AG04450 (cell line): ENCODE results near the gene MAP3K15. TPM values are rescaled to one million over a fixed set of nuclear protein-coding genes. Genes with fewer than 3 reads are reported as not detected.
"Not testable (repeated sequence)": the region's sequence is repeated elsewhere in the genome, so short reads cannot be mapped to it uniquely, and the experiment has no call there.

ENCODE experiments used
- CTCF ChIA-PET: fragments of 300-600, 350-600 bp; formaldehyde crosslinking; extraction: SDS; loops from one replicate; lab custom pipeline; 2022; ENCODE audit warnings: antibody characterized with exemption, inconsistent platforms; lab: Charles Lee
- POLR2A ChIA-PET: fragments of 350-600 bp; formaldehyde crosslinking; extraction: SDS; loops from one replicate; lab custom pipeline; 2021; ENCODE audit warnings: antibody characterized with exemption, inconsistent platforms; lab: Yijun Ruan, JAX
- DNase-seq: peaks from one replicate; pipeline ENCODE4 v3.0.0-alpha.2; 2011; ENCODE audit warnings: low read depth, low spot score
- H3K27ac ChIP-seq: one replicate; pipeline ENCODE4 v1.5.1; 2012; ENCODE audit warnings: low read depth, low read length, control low read depth
- H3K27me3 ChIP-seq: one replicate; pipeline ENCODE4 v1.6.0; 2012; ENCODE audit warnings: low read length; ENCODE audit not compliant: control insufficient read depth, insufficient read depth
- H3K4me3 ChIP-seq: 2 replicates; pipeline ENCODE4 v1.5.1; 2011; ENCODE audit warnings: mild to moderate bottlenecking, low read depth, low read length, control low read depth
- H3K9me3 ChIP-seq: 2 replicates; pipeline ENCODE4 v1.5.1; 2012; ENCODE audit warnings: low read length; ENCODE audit not compliant: control insufficient read depth, insufficient read depth
- polyA plus RNA-seq: library from polyadenylated mRNA; depleted of rRNA; stranded (reverse); fragments of >200 nt; gene quantifications from 2 replicates; pipeline ENCODE4 v1.2.3, GENCODE V29; 2011
- TF ChIP-seq, protein P1 (sequence below): IDR thresholded peaks from 2 replicates; pipeline ENCODE4 v1.5.1; 2011; ENCODE audit warnings: low read depth, low read length, control low read depth, inconsistent platforms

Gene MAP3K15
- polyA plus RNA-seq, 1 experiment: 0.35 TPM

DNA sequence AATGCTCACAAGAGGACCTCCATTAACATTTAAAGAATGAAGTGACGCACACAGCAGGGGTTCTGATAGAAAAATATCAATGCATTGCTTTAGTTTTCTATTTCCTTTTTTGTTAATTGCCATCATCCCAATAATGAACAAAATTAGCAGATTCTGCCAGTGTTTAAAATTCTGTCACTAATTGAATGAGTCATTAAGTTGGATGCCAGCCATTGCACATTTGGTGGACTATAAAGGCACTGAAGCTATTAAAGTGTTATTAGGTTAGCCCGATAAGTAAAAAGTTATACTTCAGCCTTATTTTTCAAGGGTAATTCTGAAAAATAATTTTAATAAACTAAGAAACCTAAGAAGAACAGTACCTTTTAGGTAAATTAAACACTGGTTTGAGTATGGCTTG is 53.1 kb downstream of the MAP3K15 start:
- Histone ChIP-seq H3K27me3 (no peaks in the 10 kb centered on the region), H3K9me3 (no peaks in the 10 kb centered on the region), H3K4me3 (no peak overlapping the region), H3K27ac (no peak overlapping the region)
- ChIA-PET POLR2A (no interaction called here), CTCF (no interaction called here)
- DNase-seq: no peak
- TF ChIP-seq, protein P1, sequence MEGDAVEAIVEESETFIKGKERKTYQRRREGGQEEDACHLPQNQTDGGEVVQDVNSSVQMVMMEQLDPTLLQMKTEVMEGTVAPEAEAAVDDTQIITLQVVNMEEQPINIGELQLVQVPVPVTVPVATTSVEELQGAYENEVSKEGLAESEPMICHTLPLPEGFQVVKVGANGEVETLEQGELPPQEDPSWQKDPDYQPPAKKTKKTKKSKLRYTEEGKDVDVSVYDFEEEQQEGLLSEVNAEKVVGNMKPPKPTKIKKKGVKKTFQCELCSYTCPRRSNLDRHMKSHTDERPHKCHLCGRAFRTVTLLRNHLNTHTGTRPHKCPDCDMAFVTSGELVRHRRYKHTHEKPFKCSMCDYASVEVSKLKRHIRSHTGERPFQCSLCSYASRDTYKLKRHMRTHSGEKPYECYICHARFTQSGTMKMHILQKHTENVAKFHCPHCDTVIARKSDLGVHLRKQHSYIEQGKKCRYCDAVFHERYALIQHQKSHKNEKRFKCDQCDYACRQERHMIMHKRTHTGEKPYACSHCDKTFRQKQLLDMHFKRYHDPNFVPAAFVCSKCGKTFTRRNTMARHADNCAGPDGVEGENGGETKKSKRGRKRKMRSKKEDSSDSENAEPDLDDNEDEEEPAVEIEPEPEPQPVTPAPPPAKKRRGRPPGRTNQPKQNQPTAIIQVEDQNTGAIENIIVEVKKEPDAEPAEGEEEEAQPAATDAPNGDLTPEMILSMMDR: no peak

DNA sequence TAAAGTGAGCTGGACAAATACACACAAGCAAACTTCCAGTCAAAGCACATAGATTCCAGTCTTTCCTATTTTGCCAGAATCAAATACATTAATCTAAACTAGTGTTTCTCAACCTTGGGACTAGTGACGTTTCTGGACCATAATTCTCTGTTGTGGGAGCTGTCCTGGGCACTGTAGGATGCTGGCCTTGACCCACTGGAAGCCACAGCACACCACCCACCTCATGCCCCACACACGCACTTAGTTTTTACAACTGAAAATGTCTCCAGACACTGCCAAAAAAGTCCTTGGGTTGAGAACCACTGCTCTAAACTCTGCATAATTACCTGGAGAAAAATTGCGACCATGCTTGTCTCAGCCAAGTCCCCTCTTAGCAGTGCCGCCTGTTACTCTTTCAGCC is 57.6 kb downstream of the MAP3K15 start:
- DNase-seq: no peak
- no peaks in the 10 kb centered on the region for H3K9me3 ChIP-seq
- no peak overlapping the region for H3K4me3 ChIP-seq
- no peaks in the 10 kb centered on the region for H3K27me3 ChIP-seq
- ChIA-PET CTCF (no interaction called here), POLR2A (no interaction called here)
- TF ChIP-seq, protein P1: no peak
- H3K27ac ChIP-seq: no peak overlapping the region

DNA sequence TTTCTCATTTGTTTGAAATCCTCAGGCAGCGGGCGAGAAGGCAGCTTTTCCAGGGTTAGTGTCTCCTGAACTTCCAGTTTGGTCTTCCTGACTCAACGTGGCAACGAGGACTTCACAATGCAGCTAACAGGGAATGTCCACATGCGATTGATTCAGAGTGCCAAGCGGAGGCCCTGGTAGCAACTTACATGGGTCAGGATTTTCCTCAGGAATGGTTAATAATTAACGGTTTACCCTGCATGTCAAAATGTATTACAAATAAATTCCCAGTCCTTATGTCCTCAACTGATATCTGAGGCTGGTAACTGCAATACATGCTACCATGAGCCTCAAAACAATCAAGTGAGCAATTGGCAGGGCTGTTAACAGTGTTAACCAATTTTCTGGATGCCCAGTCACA is 67.2 kb downstream of the MAP3K15 start:
- DNase-seq: no peak
- ChIA-PET POLR2A (no interaction called here), CTCF (no interaction called here)
- Histone ChIP-seq H3K4me3 (no peak overlapping the region), H3K9me3 (no peaks in the 10 kb centered on the region), H3K27ac (no peak overlapping the region), H3K27me3 (no peaks in the 10 kb centered on the region)
- TF ChIP-seq, protein P1: no peak

DNA sequence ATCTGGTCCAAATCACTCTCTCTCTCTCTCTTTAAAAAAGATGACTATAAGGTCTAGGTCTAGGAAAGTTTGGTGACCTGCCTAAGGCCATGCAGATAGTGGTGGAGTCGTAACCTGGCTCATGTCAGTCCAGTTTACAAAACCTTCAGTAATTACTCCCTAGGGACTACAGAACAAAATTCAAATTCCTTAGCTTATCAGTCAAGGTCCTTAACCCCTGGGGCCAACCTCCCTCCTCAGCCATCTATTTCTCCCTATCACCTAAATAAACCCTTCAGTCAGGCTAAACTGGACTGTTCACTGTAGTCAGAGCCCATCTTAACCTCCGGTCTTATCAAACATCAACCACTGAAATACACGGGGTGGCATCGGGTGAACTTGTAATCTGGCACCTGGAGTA is 68.9 kb downstream of the MAP3K15 start:
- TF ChIP-seq, protein P1: no peak
- ChIA-PET CTCF (no interaction called here), POLR2A (no interaction called here)
- no peak for DNase-seq
- no peaks in the 10 kb centered on the region for H3K9me3 ChIP-seq
- H3K27ac ChIP-seq: no peak overlapping the region
- no peak overlapping the region for H3K4me3 ChIP-seq
- no peaks in the 10 kb centered on the region for H3K27me3 ChIP-seq

DNA sequence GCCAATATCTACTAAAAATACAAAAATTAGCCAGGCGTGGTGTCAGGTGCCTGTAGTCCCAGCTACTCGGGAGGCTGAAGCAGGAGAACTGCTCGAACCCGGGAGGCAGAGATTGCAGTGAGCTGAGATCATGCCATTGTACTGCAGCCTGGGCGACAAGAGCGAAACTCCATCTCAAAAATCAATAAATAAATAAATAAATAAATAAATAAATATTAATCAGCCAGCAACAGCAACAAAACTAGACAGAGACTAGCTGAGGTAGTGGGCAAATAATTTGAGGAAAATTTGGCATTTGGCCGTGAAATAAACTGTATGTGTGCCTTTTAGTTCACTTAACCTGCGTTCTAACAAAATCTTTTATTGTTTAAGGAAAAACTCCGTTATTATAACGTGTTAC is 69.5 kb downstream of the MAP3K15 start:
- POLR2A ChIA-PET, H3K27me3 ChIP-seq, H3K27ac ChIP-seq, H3K9me3 ChIP-seq, CTCF ChIA-PET, H3K4me3 ChIP-seq, DNase-seq: not testable (repeated sequence)

DNA sequence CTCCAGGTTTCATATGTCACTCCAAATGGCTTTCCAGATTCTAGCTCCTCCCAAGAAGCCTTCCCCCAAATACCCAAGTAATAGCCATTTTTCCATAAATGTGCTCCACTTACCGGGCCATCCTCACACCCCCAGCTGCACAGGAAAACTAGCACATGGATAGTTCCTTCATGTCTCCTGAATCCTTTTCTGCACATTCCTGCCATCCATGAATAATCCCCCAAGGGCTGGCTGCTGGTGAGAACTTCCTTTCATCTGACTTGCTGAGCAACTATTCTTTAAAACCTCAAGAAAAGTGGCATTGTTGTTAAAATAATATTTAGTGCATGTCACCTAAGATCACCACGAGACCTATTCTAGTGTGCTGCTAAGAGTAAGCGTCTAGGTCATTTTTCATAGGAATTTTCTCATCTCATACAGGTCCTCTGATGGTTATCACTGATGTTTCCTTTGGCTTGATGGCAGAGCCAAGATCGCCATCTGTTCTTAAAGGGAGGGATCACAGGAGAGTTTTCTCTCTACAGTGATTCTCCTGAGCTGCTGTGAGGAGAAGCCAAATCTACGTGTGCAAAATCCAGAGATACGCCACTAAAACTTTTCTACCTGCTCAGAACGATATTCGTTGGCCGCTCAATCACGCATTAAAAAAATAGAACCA is 71.3 kb downstream of the MAP3K15 start:
- Histone ChIP-seq H3K4me3 (no peak overlapping the region), H3K27me3 (no peaks in the 10 kb centered on the region), H3K27ac (no peak overlapping the region), H3K9me3 (no peaks in the 10 kb centered on the region)
- TF ChIP-seq, protein P1: no peak
- ChIA-PET POLR2A (no interaction called here), CTCF (no interaction called here)
- DNase-seq: no peak
